ENCODE results near the gene SHKBP1. TPM values are rescaled to one million over a fixed set of nuclear protein-coding genes. Genes with fewer than 3 reads are reported as not detected.
"Not testable (repeated sequence)": the region's sequence is repeated elsewhere in the genome, so short reads cannot be mapped to it uniquely, and the experiment has no call there.

Gene SHKBP1
- total and polyA plus RNA-seq, 2 of the 8 experiments (the other 6 are each of a cell fraction or from before 2014, with no cell fraction given) = 74.6 to 98.8 TPM

- H3K4ac ChIP-seq (replicated peaks; ENCODE audit: insufficient read length, low read depth, low read length); H3K18ac ChIP-seq (ENCODE audit: extremely low read depth, low read length); H3K23ac ChIP-seq (ENCODE audit: insufficient read length); H3K27ac ChIP-seq (ENCODE audit: low read depth, low read length); H3K4me3 ChIP-seq (ENCODE audit: extremely low read depth in 1 of 4, insufficient read depth in 2 of 4, low read depth in 3 of 4, low read length in 4 of 4); H2AFZ ChIP-seq (ENCODE audit: low read length); H4K91ac ChIP-seq (replicated peaks; ENCODE audit: insufficient read length, low read length); H2BK12ac ChIP-seq (ENCODE audit: low read depth, low read length); H2BK5ac ChIP-seq (ENCODE audit: low read depth, low read length); H4K8ac ChIP-seq (ENCODE audit: extremely low read depth, insufficient read depth, low read length); H3K56ac ChIP-seq (replicated peaks; ENCODE audit: insufficient read length, low read depth, low read length); H3K23me2 ChIP-seq (ENCODE audit: low read depth, low read length); H3K4me1 ChIP-seq (replicated peaks in 1 of 4; ENCODE audit: control insufficient read depth in 3 of 4, insufficient read depth in 4 of 4, low read length in 3 of 4); H3K4me2 ChIP-seq (ENCODE audit: insufficient read depth in 1 of 2, low read depth in 2 of 2, low read length in 2 of 2); H4K20me1 ChIP-seq (replicated peaks in 1 of 2; ENCODE audit: control insufficient read depth in 1 of 2, insufficient read depth in 2 of 2, low read length in 2 of 2); H3K79me1 ChIP-seq (ENCODE audit: low read depth, low read length); H3K79me2 ChIP-seq (ENCODE audit: control insufficient read depth in 1 of 2, insufficient read depth in 2 of 2, low read length in 2 of 2); H3K9ac ChIP-seq (replicated peaks in 1 of 4; ENCODE audit: extremely low read depth in 1 of 4, low read depth in 3 of 4, low read length in 3 of 4); H2BK120ac ChIP-seq (replicated peaks; ENCODE audit: low read depth, low read length); H2BK15ac ChIP-seq (ENCODE audit: low read length); H3K36me3 ChIP-seq (ENCODE audit: control insufficient read depth in 2 of 4, insufficient read depth in 4 of 4, low read length in 3 of 4); H2BK20ac ChIP-seq (ENCODE audit: low read length); DNase-seq (ENCODE audit: low read depth in 1 of 2, low spot score in 2 of 2); H4K5ac ChIP-seq (ENCODE audit: insufficient read length, low read depth, low read length); H3K9me3 ChIP-seq (ENCODE audit: insufficient read depth in 2 of 2, low read depth in 1 of 2, low read length in 1 of 2); H3K14ac ChIP-seq (ENCODE audit: insufficient read length); FAIRE-seq; H2AK5ac ChIP-seq (ENCODE audit: low read depth, low read length): not testable (repeated sequence)
- POLR2A ChIA-PET (ENCODE audit: partially characterized antibody) = interaction anchor here (0.6 kb wide), 1 partner anchor 51 kb away, joined by 3 read pairs; no protein-coding TSS in a partner anchor
- CTCF ChIA-PET (ENCODE audit: partially characterized antibody) = interaction anchor here (0.6 to 9.2 kb wide), 3 partner anchors 9 to 87 kb away, joined by 3 to 95 read pairs (median 10); no protein-coding TSS in a partner anchor
- WGBS, 2 experiments (ENCODE audit: extremely low coverage in 1 of 2, insufficient coverage in 1 of 2, insufficient read length in 1 of 2, insufficient replicate concordance in 2 of 2, low coverage in 1 of 2, low lambda C conversion rate in 2 of 2, missing lambda C conversion rate in 1 of 2) = 75% methylated on average over 3 of the region's 4 CpGs; no CpG with 5 or more reads in 1 of the 2 experiments
- peaks cover 0 to 13% (median 11%) of the 10 kb centered on the region in 4 experiments; a peak in 6 of 7 replicates for H3K27me3 ChIP-seq (replicated peaks in 1 of 4; ENCODE audit: control insufficient read depth in 3 of 4, extremely low read depth in 1 of 4, insufficient read depth in 3 of 4, low read length in 3 of 4)
Observed at GRCh38 chr19:40547190-40547589, 29.5 kb upstream of the SHKBP1 start.
